A549 (cell line): ENCODE results near the gene TMEM255A. TPM values are rescaled to one million over a fixed set of nuclear protein-coding genes. Genes with fewer than 3 reads are reported as not detected.

Experiments
- ATAC-seq, 2 experiments: fragments of 200-7000 bp in 1 of 2; fragments of >200 bp in 1 of 2; cut with Nextera tagmentation in 1 of 2; cut with Tn5 transposase in 1 of 2; 3 replicates each; pipeline versions ENCODE4 v1.8.0 to v1.9.1; 2018 to 2020; ENCODE audit warnings: mild to moderate bottlenecking in 1 of 2, moderate library complexity in 1 of 2
- CTCF ChIA-PET: fragments of 300-600 bp; sonication (Branson Sonifier 250); formaldehyde crosslinking; extraction: SDS; loops from one replicate; lab custom pipeline; 2021; ENCODE audit warnings: antibody characterized with exemption, inconsistent platforms; lab: Yijun Ruan, JAX
- POLR2A ChIA-PET: fragments of 350-600 bp; formaldehyde crosslinking; extraction: SDS; loops from one replicate; lab custom pipeline; 2021; ENCODE audit warnings: antibody characterized with exemption, inconsistent platforms; lab: Yijun Ruan, JAX
- DNase-seq, 2 experiments: peaks; one replicate each; pipeline versions ENCODE4 v3.0.0 to v3.0.0-alpha.2; 2011 to 2016; ENCODE audit warnings: low read depth in 1 of 2, low spot score in 1 of 2
- FAIRE-seq: peaks from 2 replicates; lab custom pipeline; 2011; peaks lifted over from hg19 to GRCh38; lab: Jason Lieb, UNC
- H3K27ac ChIP-seq, 2 experiments: fragments of >200 bp; sonication (Bioruptor Twin); formaldehyde crosslinking; 3 replicates each; pipeline ENCODE4 v1.5.1; 2016 to 2017
- H3K4me1 ChIP-seq: fragments of >200 bp; sonication (Bioruptor Twin); formaldehyde crosslinking; 3 replicates; pipeline ENCODE4 v1.6.1; 2016
- H3K4me2 ChIP-seq: fragments of >200 bp; sonication (Bioruptor Twin); formaldehyde crosslinking; 3 replicates; pipeline ENCODE4 v1.6.1; 2016
- H3K4me3 ChIP-seq: fragments of >200 bp; sonication (Bioruptor Twin); formaldehyde crosslinking; 3 replicates; pipeline ENCODE4 v1.5.1; 2016
- H3K9me3 ChIP-seq: fragments of >200 bp; sonication (Bioruptor Twin); formaldehyde crosslinking; 3 replicates; pipeline ENCODE4 v1.6.1; 2016
- BHLHE40 ChIP-seq: IDR thresholded peaks from 2 replicates; pipeline ENCODE4 v1.6.1; 2012; ENCODE audit warnings: low read depth, low read length, inconsistent platforms
- E2F6 ChIP-seq: IDR thresholded peaks from 2 replicates; pipeline ENCODE4 v1.6.1; 2012; ENCODE audit warnings: low read depth, borderline replicate concordance
- ELK1 ChIP-seq: fragments of 150-350 bp; IDR thresholded peaks from 2 replicates; pipeline ENCODE4 v1.6.1; 2014; ENCODE audit warnings: low read depth, mild to moderate bottlenecking, low read length
- FOSL2 ChIP-seq, 2 experiments: fragments of 450-650 bp in 1 of 2; fragments of >200 bp in 1 of 2; sonication (Bioruptor Twin) in 1 of 2; formaldehyde crosslinking; IDR thresholded peaks; 2 replicates each; pipeline versions ENCODE4 v1.5.0 to v1.6.1; 2016 to 2020; ENCODE audit warnings: mild to moderate bottlenecking in 1 of 2, moderate library complexity in 1 of 2
- FOXS1 ChIP-seq: fragments of 250-450 bp; sonication (Bioruptor Pico); IDR thresholded peaks from 2 replicates; pipeline ENCODE4 v1.5.0; 2020; ENCODE audit warnings: mild to moderate bottlenecking, moderate library complexity
- JUN ChIP-seq, 2 experiments: fragments of >200 bp; sonication (Bioruptor Twin); formaldehyde crosslinking; IDR thresholded peaks; 2 replicates in 1 of 2; 3 replicates in 1 of 2; pipeline ENCODE4 v1.6.1; 2016 to 2017
- KDM1A ChIP-seq: fragments of 200-600 bp; sonication (generic); IDR thresholded peaks from 2 replicates; pipeline ENCODE4 v1.6.1; 2016; ENCODE audit warnings: low read depth, mild to moderate bottlenecking
- MAX ChIP-seq: IDR thresholded peaks from 2 replicates; pipeline ENCODE4 v1.6.1; 2012
- NR3C1 ChIP-seq: fragments of >200 bp; sonication (Bioruptor Twin); formaldehyde crosslinking; IDR thresholded peaks from 3 replicates; pipeline ENCODE4 v1.6.1; 2017
- POLR2A ChIP-seq: IDR thresholded peaks from 2 replicates; pipeline ENCODE4 v1.6.1; 2012; ENCODE audit warnings: mild to moderate bottlenecking, low read length
- RAD21 ChIP-seq, 2 experiments: fragments of >200 bp in 1 of 2; sonication (Bioruptor Twin) in 1 of 2; formaldehyde crosslinking in 1 of 2; IDR thresholded peaks in 1 of 2; conservative IDR thresholded peaks in 1 of 2; 2 replicates in 1 of 2; 3 replicates in 1 of 2; pipeline ENCODE4 v1.6.1; 2012 to 2018; ENCODE audit warnings: inconsistent platforms in 1 of 2
- REST ChIP-seq: fragments of 200-600 bp; sonication (generic); IDR thresholded peaks from 2 replicates; pipeline ENCODE4 v1.6.1; 2016; ENCODE audit warnings: antibody characterized with exemption, mild to moderate bottlenecking, moderate library complexity
- RNF2 ChIP-seq: fragments of 200-600 bp; sonication (generic); IDR thresholded peaks from 2 replicates; pipeline ENCODE4 v1.6.1; 2016; ENCODE audit warnings: low read depth, mild to moderate bottlenecking, antibody characterized with exemption, moderate library complexity, borderline replicate concordance
- TFCP2L1 ChIP-seq: fragments of 250-450 bp; sonication (Bioruptor Pico); IDR thresholded peaks from 2 replicates; pipeline ENCODE4 v1.5.0; 2021; ENCODE audit warnings: mild to moderate bottlenecking
- ZC3H11A ChIP-seq: fragments of 450-650 bp; IDR thresholded peaks from 2 replicates; pipeline ENCODE4 v1.6.1; 2014; ENCODE audit warnings: antibody characterized with exemption, mild to moderate bottlenecking
- ZNF302 ChIP-seq: fragments of 250-450 bp; sonication (Bioruptor Pico); IDR thresholded peaks from 2 replicates; pipeline ENCODE4 v1.9.0; 2021; ENCODE audit warnings: inconsistent platforms, mild to moderate bottlenecking, moderate library complexity
- WGBS: methylation state at CpG from one replicate; pipeline ENCODE4 v1.1.6; 2017; ENCODE audit errors: missing lambda C conversion rate; 5-methylcytosine and 5-hydroxymethylcytosine counted together
- polyA plus RNA-seq, 4 experiments: library from polyadenylated mRNA; depleted of rRNA in 3 of 4; stranded (reverse); fragments of >200 nt; fragmentation: RNase III in 1 of 4; extraction: RNeasy Plus Mini Kit Qiagen cat#74134 plus additional on column Dnase treatment in 1 of 4; gene quantifications; 2 replicates in 3 of 4; 3 replicates in 1 of 4; pipeline ENCODE4 v1.2.3, GENCODE V29; 2011 to 2017

TMEM255A gene
- polyA plus RNA-seq, 2 of the 4 experiments (the other 2 are of a cell fraction), result 0.03 to 0.16 TPM

GRCh38 chrX:120274958-120275357, 36.3 kb downstream of the TMEM255A start:
- CTCF ChIA-PET, result no interaction called here
- H3K4me1 ChIP-seq, result no peaks in the 10 kb centered on the region
- H3K4me2 ChIP-seq, result no peak overlapping the region
- TF ChIP-seq NR3C1 (no peak), RAD21 (conservative IDR thresholded peaks at IDR 0.05 in 1 of 2, IDR thresholded peaks at IDR 0.05 in 1 of 2) (no peak), MAX (no peak), REST (no peak), ELK1 (no peak), FOXS1 (CRISPR knock-in tag) (no peak), ZNF302 (CRISPR knock-in tag) (no peak), TFCP2L1 (CRISPR knock-in tag) (no peak)
- no peak for FAIRE-seq
- ATAC-seq, result no peak
- POLR2A ChIA-PET, result no interaction called here
- WGBS, result 28% methylated on average over 2 of the region's 2 CpGs
- H3K4me3 ChIP-seq, result no peak overlapping the region
- no peak overlapping the region for H3K27ac ChIP-seq
- no peak for DNase-seq
- H3K9me3 ChIP-seq, result no peaks in the 10 kb centered on the region

- H3K27ac ChIP-seq, result no peak overlapping the region
- no peak overlapping the region for H3K4me2 ChIP-seq
- POLR2A ChIA-PET, result no interaction called here
- H3K4me3 ChIP-seq, result no peak overlapping the region
- no peak for DNase-seq
- no peak for TF ChIP-seq TFCP2L1 (CRISPR knock-in tag)
- no peaks in the 10 kb centered on the region for H3K9me3 ChIP-seq
- CTCF ChIA-PET, result no interaction called here
- 6% methylated on average over 2 of the region's 2 CpGs for WGBS
- FAIRE-seq, result no peak
- no peaks in the 10 kb centered on the region for H3K4me1 ChIP-seq
- no peak for ATAC-seq
Observed at GRCh38 chrX:120274145-120274544, 37.1 kb downstream of the TMEM255A start.

GRCh38 chrX:120271218-120271617, 40.0 kb downstream of the TMEM255A start:
- DNase-seq (no peak), FAIRE-seq (no peak), ATAC-seq (no peak)
- Histone ChIP-seq H3K9me3 (no peaks in the 10 kb centered on the region), H3K4me1 (no peaks in the 10 kb centered on the region), H3K4me2 (no peak overlapping the region), H3K4me3 (no peak overlapping the region), H3K27ac (no peak overlapping the region)
- CTCF ChIA-PET, result no interaction called here
- TF ChIP-seq FOXS1 (CRISPR knock-in tag), result no peak
- no peak for TF ChIP-seq BHLHE40
- TF ChIP-seq ZC3H11A, result no peak
- TF ChIP-seq RNF2, result no peak
- no peak for TF ChIP-seq FOSL2 (IDR thresholded peaks at IDR 0.05)
- no peak for TF ChIP-seq FOSL2 (CRISPR knock-in tag; IDR thresholded peaks at IDR 0.05)
- TF ChIP-seq E2F6, result no peak
- no peak for TF ChIP-seq POLR2A
- TF ChIP-seq JUN (IDR thresholded peaks at IDR 0.05), result no peak
- TF ChIP-seq KDM1A, result no peak
- TF ChIP-seq NR3C1, result no peak
- POLR2A ChIA-PET, result interaction anchor here (1.0 kb wide), 1 partner anchor 21 kb away, joined by 3 read pairs; the partner anchor contains the start of gene ZBTB33
- 49% methylated on average over 2 of the region's 2 CpGs for WGBS
